T-helper 9 cell (primary cell): ENCODE results near the gene PLEKHA5.
"Not testable (repeated sequence)": the region's sequence is repeated elsewhere in the genome, so short reads cannot be mapped to it uniquely, and the experiment has no call there.

Experiments
- DNase-seq: peaks from one replicate; pipeline ENCODE4 v3.0.0-alpha.2; 2020

The PLEKHA5 gene

GRCh38 chr12:19285793-19286448 lies 156.4 kb downstream of the PLEKHA5 start:
- no peak for DNase-seq

GRCh38 chr12:19287302-19287701 lies 157.8 kb downstream of the PLEKHA5 start:
- no peak for DNase-seq

GRCh38 chr12:19288161-19288560 lies 158.6 kb downstream of the PLEKHA5 start:
- no peak for DNase-seq

DNA sequence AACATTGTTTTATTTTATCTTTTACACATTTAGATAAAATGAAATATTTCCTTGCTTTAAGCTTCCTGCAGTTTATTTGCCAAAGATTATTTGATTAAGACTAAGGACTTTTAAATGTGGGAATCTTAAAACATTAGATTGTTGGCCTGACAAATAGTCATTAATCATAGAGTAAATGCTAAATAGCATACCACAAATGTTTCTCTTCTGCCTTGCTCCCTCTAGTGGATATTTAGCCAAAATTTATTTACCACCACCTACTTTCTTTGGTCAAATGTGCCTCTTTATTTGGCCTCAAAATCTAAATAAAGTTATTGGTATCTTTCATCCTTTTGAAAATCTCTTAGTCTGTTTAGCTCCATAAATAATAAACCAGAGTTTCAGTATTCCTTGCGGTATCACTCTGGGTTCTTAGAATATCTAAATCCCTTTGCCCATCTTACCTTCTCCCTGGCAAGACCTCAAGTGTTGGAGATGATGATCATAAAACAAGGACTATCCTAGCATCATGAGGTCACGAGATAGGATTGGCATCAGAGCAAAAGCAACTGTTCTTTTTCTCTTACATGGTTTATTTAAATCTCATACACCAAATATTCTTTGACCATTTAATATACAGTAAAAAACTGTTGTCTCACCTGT lies 159.2 kb downstream of the PLEKHA5 start:
- DNase-seq, result no peak

DNA sequence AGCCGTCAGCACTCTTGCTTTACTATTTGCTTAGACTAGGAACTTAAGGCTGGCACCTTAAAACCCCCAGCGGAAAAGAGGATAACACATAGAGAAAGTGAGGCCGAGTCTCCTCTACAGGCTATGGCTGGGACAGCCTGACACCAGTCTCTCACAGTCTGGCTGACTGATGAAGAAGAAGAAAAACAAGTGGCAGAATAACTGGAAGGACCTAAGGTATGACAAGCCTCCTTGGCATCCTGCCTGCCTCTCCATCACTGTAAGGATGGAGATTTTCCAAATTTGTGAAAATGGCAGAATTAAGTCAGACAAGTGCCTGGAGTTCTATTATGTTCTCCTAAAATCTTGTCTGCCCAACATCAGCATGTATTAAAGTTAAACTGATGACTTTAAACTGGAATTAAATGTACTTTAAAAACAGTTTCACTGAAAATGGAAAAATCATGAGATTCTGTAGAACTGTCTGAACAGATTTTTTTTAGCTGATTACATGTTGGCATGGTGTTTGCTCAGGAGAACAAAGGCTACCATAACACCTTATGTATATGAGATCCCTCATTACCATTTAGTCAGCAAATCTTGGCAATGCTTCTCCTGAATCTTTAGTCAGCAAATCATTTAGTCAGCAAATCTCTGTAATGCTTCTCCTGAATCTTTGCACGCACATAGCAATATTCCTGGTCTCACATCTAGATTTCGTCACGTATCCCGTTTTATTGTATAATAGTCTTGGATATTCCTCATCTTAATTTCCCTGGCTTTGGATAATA lies 169.5 kb downstream of the PLEKHA5 start:
- no peak for DNase-seq

DNA sequence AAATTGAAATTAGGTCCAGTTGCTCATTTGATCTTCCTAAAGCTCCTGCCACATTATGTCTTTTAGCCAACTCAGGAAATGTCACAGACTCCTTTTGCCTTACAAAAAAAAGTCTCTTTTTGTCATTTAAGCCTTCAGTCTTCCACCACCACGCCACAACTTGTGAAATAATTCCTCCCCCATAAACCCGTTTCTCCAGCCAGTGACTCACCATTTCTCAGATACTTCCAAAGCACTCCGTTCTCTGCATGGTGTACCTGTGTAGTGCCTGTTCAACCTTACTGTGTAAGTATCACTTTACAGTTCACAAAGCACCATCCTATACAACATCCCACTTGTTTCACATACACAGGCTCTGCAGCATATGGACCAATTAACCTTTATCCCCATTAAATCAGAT lies 170.2 kb downstream of the PLEKHA5 start:
- no peak for DNase-seq

DNA sequence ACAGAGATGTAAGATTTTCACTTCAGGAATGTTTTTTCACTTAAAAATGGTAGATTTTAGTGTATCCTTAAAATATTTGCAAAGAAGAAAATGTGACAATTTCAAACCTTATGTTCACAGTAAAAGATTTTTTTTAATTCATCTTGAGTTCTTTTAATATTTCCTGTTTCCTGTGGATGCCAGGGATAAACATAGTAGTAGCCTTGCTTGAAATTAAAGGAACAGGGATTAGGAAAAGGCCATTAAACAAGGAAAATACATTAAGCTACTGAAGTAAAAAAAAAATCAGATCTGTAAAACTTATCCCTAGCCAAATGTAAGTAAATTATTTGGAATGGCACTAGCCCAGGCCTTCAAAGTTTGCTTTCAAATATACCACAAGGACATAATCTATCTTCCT lies 171.7 kb downstream of the PLEKHA5 start:
- DNase-seq, result no peak

DNA sequence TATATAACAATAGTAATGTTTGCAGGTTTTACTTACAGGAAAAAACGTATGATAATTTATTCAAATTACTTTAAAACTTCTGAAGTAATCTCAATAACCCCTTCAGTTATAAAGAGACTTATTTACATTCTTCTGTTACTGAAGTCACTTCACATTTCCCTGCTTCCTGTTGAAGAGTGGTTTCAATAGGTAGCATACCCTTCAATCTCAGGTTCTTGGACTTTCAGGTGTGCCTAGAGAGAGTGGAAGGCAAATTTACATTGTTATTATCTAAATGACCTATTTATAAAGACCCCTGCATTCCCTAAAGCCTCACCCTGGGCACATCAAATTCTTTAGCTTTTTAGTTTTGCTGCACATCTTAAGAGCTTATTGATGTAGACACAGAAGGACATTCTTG lies 172.2 kb downstream of the PLEKHA5 start:
- DNase-seq, result no peak

DNA sequence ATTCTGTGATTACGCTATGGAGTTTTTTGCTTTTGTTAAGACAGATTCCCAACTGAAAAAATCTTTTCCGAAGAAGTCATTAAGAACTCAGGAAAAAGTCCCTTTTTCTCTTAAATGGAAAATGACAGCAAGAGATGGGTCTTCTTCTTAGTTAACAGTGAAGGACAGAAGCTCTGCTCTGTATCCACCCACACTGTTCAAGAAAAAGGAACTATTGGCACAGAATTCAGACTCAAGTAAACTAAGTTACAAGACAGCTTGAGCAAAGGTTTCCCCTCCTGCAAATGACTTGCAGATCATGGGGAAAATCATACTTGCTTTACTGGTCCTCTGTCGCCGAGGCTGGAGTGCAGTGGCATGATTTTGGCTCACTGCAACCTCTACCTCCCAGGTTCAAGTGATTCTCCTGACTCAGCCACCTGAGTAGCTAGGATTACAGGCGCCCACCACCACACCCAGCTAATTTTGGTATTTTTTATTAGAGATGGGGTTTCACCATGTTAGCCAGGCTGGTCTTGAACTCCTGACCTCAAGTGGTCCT lies 172.6 kb downstream of the PLEKHA5 start:
- no peak for DNase-seq

DNA sequence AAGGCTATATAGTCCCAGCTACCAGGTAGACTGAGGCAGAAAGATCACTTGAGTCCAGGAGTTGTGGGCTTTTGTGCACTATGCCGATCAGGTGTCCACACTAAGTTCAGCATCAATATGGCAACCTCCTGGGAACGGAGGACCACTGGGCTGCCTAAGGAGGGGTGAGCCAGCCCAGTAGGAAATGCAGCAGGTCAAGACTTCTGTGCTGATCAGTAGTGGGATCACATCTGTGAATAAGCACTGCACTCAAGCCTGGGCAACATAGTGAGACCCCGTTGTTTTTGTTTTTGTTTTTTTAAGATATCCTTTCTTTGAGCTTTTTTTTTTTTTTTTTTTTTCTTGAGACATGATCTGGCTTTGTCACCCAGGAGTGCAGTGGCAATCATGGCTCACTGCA lies 174.0 kb downstream of the PLEKHA5 start:
- no peak for DNase-seq

GRCh38 chr12:19304149-19304750 lies 174.7 kb downstream of the PLEKHA5 start:
- DNase-seq, result no peak

- not testable (repeated sequence) for DNase-seq
These were observed 176.1 kb downstream of the PLEKHA5 start for GRCh38 chr12:19305621-19306020.

- DNase-seq, result no peak
These were observed 176.8 kb downstream of the PLEKHA5 start for GRCh38 chr12:19306366-19306765.

- DNase-seq, result no peak
These were observed 177.9 kb downstream of the PLEKHA5 start for GRCh38 chr12:19307451-19307850.

- no peak for DNase-seq
These were observed 181.6 kb downstream of the PLEKHA5 start for GRCh38 chr12:19311165-19311564.

GRCh38 chr12:19312637-19313036 lies 183.1 kb downstream of the PLEKHA5 start:
- no peak for DNase-seq

- no peak for DNase-seq
These were observed 186.9 kb downstream of the PLEKHA5 start for GRCh38 chr12:19316425-19316824.

GRCh38 chr12:19322376-19322775 lies 192.8 kb downstream of the PLEKHA5 start:
- no peak for DNase-seq

DNA sequence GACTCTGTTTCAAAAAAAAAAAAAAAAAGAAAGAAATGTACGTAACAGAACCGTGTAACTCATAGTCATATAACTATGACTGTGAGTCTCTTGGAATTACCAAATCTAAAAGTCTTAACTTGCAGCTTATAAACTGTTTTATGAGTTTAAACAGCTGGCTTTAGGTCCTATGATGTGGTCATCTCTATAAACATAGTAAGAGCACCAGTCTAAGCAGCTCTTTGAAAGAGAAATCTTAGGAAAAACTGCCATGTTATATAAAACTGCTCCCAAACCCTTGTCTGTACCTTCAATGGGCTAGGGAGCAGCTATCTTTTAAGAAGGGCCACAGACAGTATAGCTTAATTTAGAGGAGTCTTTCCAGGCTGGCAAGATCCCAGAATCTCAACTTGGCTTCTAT lies 194.3 kb downstream of the PLEKHA5 start:
- DNase-seq, result no peak

- DNase-seq, result no peak
These were observed 196.6 kb downstream of the PLEKHA5 start for GRCh38 chr12:19326102-19326501.

DNA sequence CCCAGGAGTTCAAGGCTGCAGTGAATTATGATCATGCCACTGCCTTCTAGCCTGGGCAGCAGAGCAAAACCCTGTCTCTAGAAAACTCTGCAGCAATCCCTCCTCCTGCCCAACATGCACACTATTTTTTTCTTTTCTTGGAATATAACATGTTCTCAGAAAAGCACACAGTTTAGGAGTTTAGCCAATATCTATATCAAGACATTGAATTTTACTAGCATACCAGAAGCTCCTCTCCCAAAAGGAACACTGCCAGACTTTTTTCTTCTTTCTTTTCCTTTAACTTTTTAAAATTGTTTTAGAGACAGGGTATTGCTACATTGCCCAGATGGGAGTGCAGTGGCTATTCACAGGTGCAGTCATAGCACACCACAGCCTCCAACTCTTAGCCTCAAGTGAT lies 202.7 kb downstream of the PLEKHA5 start:
- DNase-seq, result no peak

GRCh38 chr12:19338405-19338804 lies 208.9 kb downstream of the PLEKHA5 start:
- DNase-seq, result no peak

DNA sequence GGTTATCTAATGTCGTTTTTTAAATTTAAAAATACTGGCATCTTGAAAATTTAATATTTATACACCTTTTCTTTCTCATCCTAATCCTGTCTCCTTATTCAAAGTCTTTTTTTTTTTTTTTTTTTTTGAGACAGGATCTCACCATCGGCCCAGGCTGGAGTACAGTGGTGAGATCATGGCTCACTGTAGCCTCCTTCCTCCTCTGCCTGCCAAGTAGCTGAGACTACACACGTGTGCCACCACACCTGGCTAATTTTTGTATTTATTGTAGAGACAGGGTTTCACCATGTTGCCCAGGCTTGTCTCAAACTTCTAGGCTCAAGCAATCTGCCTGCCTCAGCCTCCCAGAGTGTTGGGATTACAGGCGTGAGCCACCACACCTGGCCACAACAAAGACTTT lies 221.3 kb downstream of the PLEKHA5 start:
- DNase-seq, result not testable (repeated sequence)
